A673 (cell line): ENCODE data around the gene CDC25A.

ENCODE experiments used
- EZH2 ChIP-seq: fragments of 200-600 bp; sonication (generic); IDR thresholded peaks from 2 replicates; pipeline ENCODE4 v1.6.1; 2017; ENCODE audit warnings: borderline replicate concordance, low read depth, mild to moderate bottlenecking, mixed read lengths, antibody characterized with exemption, low read length; ENCODE audit not compliant: poor library complexity, severe bottlenecking
- TF ChIP-seq, protein P1 (sequence below): fragments of 300-800, 200-600 bp; sonication (generic); conservative IDR thresholded peaks from 2 replicates; pipeline ENCODE4 v1.5.1; 2017; ENCODE audit warnings: low read depth, mild to moderate bottlenecking, antibody characterized with exemption, low read length, moderate library complexity, mixed read lengths

GRCh38 chr3:48140936-48141603 lies 47.1 kb downstream of the CDC25A start:
- TF ChIP-seq, protein P1, sequence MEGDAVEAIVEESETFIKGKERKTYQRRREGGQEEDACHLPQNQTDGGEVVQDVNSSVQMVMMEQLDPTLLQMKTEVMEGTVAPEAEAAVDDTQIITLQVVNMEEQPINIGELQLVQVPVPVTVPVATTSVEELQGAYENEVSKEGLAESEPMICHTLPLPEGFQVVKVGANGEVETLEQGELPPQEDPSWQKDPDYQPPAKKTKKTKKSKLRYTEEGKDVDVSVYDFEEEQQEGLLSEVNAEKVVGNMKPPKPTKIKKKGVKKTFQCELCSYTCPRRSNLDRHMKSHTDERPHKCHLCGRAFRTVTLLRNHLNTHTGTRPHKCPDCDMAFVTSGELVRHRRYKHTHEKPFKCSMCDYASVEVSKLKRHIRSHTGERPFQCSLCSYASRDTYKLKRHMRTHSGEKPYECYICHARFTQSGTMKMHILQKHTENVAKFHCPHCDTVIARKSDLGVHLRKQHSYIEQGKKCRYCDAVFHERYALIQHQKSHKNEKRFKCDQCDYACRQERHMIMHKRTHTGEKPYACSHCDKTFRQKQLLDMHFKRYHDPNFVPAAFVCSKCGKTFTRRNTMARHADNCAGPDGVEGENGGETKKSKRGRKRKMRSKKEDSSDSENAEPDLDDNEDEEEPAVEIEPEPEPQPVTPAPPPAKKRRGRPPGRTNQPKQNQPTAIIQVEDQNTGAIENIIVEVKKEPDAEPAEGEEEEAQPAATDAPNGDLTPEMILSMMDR, result no peak
- no peak for TF ChIP-seq EZH2
